HG02885 (cell line): Measurements from ENCODE around the gene CECR2.
"Not testable (repeated sequence)": the region's sequence is repeated elsewhere in the genome, so short reads cannot be mapped to it uniquely, and the experiment has no call there.

Source experiments
- ATAC-seq: cut with Tn5 transposase; IDR thresholded peaks from one replicate; pipeline ENCODE4 v1.9.1; 2021; ENCODE audit warnings: mild to moderate bottlenecking; ENCODE audit not compliant: unreplicated experiment, poor library complexity

Gene CECR2

GRCh38 chr22:17492247-17492646 is 123.0 kb downstream of the CECR2 start:
- no peak for ATAC-seq

DNA sequence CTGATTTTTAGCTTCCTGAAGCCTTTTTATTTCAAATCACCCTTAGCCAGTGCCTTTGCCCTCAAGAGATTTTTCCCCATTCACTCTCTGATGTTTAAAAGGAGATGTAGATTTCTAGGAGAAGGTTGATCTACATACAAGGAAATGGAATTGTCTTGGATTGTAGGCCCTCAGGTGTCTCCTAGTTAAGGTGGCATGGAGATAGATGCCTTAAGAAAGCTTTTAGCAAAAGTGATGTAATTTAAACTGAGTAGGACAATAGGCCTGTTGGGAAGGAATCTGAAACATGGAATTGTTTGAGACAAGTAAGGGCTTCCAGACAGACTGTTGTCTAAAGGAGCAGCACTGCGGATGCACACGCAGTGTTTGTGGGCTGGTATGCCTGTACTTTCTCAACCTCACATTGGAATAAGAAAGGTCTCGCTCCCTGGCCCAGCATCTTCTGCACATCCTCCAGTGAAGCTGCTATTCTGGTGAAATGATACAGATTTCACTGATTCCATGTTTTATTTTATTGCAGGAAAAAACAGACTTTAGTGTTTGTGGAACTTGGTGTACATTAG is 124.2 kb downstream of the CECR2 start:
- ATAC-seq, result no peak

- no peak for ATAC-seq
Measured at GRCh38 chr22:17496841-17497240, 127.6 kb downstream of the CECR2 start.

GRCh38 chr22:17501679-17502285 is 132.5 kb downstream of the CECR2 start:
- no peak for ATAC-seq

DNA sequence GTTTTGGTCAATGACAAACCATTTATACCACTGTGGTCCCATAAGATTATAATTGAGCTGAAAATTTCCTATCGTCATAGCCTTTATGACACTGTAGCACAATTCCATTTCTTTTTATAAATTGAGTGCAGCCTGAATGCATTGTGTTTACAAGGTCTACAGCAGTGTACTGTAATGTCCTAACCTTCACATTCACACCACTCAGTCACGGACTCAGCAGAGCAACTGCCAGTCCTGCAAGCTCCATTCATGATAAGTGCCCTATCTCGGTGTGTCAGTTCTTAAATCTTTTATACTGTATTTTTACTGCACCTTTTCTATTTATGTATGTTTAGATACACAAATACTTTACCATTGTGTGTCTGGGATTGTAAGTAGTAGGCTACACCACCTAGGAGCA is 138.8 kb downstream of the CECR2 start:
- ATAC-seq, result no peak

DNA sequence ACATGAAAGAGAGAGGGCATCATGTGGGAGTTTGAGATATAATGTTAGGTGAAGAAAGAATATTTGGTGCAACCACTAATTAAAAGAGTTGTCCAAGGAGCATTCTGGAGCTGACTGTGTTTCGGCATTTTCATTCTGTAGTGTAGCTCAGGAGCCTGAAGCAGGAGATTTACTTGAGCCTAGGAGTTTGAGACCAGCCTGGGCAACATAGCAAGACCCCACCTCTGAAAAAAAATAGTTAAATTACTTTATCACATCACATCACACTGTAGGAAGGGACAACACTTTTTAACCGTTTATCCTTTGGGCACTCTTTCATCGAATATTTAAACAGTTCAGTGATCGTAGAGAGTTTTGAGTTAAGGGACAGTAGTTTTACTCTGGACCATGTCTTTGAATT is 143.7 kb downstream of the CECR2 start:
- ATAC-seq, result no peak

- no peak for ATAC-seq
Measured at GRCh38 chr22:17513612-17514011, 144.4 kb downstream of the CECR2 start.

GRCh38 chr22:17514084-17514483 is 144.8 kb downstream of the CECR2 start:
- no peak for ATAC-seq

DNA sequence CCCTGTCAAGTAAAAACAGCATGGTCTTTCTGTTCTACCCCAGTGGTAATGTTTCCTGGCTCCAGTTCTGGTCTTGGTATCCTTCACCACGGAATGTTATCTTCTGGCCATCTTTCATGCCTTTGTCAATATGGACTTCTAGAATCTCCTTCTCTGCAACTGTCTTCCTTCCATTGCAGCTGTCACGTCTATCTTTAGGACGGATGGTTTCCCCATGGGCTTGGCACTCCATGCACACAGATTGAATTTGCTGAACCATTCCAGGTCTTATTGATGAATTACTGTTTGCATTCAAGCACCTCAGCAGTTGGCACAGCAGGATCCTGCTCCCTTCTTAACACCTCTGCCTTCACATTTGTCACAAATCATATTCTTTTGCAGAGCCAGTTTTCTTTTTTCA is 149.1 kb downstream of the CECR2 start:
- no peak for ATAC-seq

- not testable (repeated sequence) for ATAC-seq
Measured at GRCh38 chr22:17521971-17522370, 152.7 kb downstream of the CECR2 start.

DNA sequence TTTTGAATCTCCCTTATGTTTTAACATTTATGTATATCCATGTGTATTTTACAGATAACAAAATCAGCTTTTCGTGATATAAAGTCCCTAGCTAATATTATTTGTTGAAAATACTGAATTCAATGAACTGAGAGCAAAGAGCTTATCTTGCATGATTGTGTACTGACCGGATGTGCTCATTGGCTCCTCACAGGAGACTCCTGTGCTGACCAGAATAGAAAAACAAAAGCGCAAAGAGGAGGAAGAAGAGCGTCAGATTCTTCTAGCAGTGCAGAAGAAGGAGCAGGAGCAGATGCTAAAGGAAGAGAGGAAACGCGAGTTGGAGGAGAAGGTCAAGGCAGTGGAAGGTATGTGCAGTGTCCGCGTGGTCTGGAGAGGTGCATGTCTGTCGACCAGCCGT is 154.7 kb downstream of the CECR2 start:
- no peak for ATAC-seq

DNA sequence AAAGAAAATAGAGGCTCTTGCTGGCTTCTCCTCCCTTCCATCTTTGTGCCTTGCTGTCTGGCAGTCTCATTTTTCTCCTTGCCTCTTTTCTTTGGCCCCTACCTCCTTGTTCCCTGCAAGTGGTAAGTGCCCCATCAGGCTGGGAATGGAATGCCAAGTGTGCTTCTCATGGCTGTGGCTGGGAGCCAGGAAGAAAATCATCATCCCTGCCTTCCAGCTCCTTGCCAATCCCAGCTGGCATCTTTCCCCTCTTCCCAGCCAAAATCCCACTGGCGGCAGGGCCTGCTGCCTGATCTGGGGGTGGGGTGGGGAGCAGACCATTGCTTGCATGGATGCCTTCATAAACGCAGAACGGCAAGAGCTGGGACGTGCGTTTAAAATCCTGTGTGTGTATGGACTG is 167.0 kb downstream of the CECR2 start:
- ATAC-seq, result no peak

DNA sequence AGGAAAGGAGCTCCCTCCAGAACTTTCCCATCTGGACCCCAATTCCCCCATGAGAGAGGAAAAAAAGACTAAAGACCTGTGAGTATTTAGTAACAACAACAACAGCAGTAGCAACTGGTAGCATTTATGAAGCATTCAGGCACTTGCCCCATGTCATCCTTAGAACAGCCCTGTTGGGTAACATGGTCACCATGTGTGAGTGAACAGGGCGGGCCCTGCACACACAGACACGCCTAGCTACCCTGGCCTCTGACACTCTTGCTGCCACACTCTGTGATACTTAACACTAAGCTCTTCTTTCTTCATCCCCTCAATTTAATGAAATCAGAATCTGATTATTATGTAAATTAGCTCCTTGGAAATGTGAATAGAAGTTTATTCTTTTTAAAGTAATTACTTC is 167.9 kb downstream of the CECR2 start:
- no peak for ATAC-seq

DNA sequence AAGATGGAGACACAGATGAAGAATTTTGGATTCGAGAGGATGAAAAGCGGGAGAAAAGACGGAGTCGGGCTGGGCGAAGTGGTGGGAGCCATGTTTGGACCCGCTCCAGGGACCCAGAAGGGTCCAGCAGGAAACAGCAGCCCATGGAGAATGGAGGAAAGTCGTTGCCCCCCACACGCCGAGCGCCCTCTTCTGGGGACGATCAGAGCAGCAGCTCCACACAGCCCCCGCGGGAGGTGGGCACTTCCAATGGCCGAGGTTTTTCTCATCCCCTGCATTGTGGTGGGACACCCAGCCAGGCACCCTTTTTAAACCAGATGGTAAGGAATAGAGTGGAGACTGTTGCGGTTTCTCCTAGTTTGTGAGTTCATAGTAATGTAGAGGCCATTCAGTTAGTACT is 171.2 kb downstream of the CECR2 start:
- ATAC-seq, result no peak

GRCh38 chr22:17541476-17541875 is 172.2 kb downstream of the CECR2 start:
- no peak for ATAC-seq

DNA sequence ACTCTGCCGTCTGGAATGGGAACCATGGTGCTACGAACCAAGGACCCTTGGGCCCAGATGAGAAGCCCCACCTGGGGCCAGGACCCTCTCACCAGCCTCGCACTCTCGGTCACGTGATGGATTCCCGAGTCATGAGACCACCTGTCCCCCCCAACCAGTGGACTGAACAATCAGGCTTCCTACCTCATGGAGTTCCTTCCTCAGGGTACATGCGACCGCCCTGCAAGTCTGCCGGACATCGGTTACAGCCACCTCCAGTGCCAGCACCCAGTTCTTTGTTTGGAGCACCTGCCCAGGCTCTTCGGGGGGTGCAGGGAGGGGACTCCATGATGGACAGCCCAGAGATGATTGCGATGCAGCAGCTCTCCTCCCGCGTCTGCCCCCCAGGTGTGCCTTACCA is 173.2 kb downstream of the CECR2 start:
- ATAC-seq, result no peak

DNA sequence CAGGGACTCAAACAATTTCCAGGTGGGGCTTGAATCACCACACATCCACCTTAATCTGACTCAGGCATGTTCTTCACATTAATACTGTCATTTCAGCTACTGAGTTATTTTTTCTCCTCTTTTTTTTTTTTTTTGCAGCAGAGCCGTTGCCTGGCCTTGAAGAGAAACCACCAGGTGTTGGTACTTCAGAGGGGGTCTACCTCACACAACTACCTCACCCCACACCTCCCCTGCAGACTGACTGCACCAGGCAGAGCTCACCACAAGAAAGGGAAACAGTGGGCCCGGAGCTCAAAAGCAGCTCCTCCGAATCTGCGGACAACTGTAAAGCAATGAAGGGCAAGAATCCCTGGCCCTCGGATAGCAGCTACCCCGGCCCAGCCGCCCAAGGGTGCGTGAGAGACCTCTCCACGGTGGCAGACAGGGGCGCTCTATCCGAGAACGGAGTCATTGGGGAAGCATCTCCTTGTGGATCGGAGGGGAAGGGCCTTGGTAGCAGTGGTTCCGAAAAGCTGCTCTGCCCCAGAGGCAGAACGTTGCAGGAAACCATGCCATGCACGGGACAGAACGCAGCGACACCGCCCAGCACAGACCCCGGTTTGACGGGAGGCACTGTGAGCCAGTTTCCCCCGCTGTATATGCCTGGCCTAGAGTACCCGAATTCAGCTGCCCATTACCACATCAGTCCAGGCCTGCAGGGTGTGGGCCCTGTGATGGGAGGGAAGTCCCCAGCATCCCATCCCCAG is 178.9 kb downstream of the CECR2 start:
- no peak for ATAC-seq

DNA sequence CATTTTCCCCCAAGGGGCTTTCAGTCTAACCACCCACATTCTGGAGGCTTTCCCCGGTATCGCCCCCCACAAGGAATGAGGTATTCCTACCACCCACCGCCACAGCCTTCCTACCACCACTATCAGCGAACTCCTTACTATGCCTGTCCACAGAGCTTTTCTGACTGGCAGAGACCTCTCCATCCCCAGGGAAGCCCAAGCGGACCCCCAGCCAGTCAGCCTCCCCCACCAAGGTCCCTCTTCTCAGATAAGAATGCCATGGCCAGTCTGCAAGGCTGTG is 179.4 kb downstream of the CECR2 start:
- no peak for ATAC-seq

DNA sequence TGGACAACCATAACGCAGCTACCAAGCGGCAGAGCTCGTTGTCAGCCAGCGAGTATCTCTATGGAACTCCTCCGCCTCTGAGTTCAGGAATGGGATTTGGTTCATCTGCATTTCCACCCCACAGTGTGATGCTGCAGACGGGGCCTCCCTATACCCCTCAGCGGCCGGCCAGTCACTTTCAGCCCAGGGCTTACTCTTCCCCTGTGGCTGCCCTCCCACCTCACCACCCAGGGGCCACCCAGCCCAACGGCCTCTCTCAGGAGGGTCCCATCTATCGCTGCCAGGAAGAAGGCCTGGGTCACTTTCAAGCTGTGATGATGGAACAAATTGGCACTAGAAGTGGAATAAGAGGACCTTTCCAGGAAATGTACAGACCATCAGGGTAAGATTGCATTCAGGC is 179.9 kb downstream of the CECR2 start:
- ATAC-seq, result no peak

GRCh38 chr22:17549655-17550054 is 180.4 kb downstream of the CECR2 start:
- ATAC-seq, result no peak

- ATAC-seq, result no peak
Measured at GRCh38 chr22:17552737-17553136, 183.5 kb downstream of the CECR2 start.

- ATAC-seq, result no peak
Measured at GRCh38 chr22:17554814-17555213, 185.6 kb downstream of the CECR2 start.
